MM.1S (cell line): ENCODE results near the gene ADGRE3.
"Not testable (repeated sequence)": the region's sequence is repeated elsewhere in the genome, so short reads cannot be mapped to it uniquely, and the experiment has no call there.

Experiments used
- DNase-seq: peaks from one replicate; pipeline ENCODE4 v3.0.0-alpha.2; 2015
- H2AFZ ChIP-seq: fragments of 300-600 bp; sonication (generic); 2 replicates; pipeline ENCODE4 v1.6.0; 2016; ENCODE audit warnings: antibody characterized with exemption, low read length
- H3F3A ChIP-seq: fragments of 300-600 bp; sonication (generic); 2 replicates; pipeline ENCODE4 v1.6.1; 2016; ENCODE audit warnings: mild to moderate bottlenecking, antibody characterized with exemption, low read length, moderate library complexity, mixed read lengths; ENCODE audit not compliant: insufficient read depth
- H3K27ac ChIP-seq: fragments of 300-600 bp; sonication (generic); 2 replicates; pipeline ENCODE4 v1.5.1; 2016; ENCODE audit warnings: mild to moderate bottlenecking, low read length
- H3K27me3 ChIP-seq: fragments of 300-600 bp; sonication (generic); replicated peaks from 2 replicates; pipeline ENCODE4 v1.6.0; 2016; ENCODE audit warnings: low read length; ENCODE audit not compliant: insufficient read depth
- H3K36me3 ChIP-seq: fragments of 300-600 bp; sonication (generic); replicated peaks from 2 replicates; pipeline ENCODE4 v1.6.1; 2016; ENCODE audit warnings: mild to moderate bottlenecking, low read length, mixed read lengths; ENCODE audit not compliant: insufficient read depth
- H3K4me1 ChIP-seq: fragments of 300-600 bp; sonication (generic); 2 replicates; pipeline ENCODE4 v1.6.1; 2016; ENCODE audit warnings: low read length, mixed read lengths
- H3K4me2 ChIP-seq: fragments of 300-600 bp; sonication (generic); 2 replicates; pipeline ENCODE4 v1.6.0; 2016; ENCODE audit warnings: low read depth, low read length
- H3K4me3 ChIP-seq: fragments of 300-600 bp; sonication (generic); 2 replicates; pipeline ENCODE4 v1.5.1; 2016; ENCODE audit warnings: low read length, mixed read lengths
- H3K79me2 ChIP-seq: fragments of 300-600 bp; sonication (generic); 2 replicates; pipeline ENCODE4 v1.6.1; 2016; ENCODE audit warnings: mixed run types, low read length, mixed read lengths
- H3K9ac ChIP-seq: fragments of 300-600 bp; sonication (generic); 2 replicates; pipeline ENCODE4 v1.6.1; 2016; ENCODE audit warnings: low read length, mixed read lengths
- H3K9me2 ChIP-seq: fragments of 300-600 bp; sonication (generic); replicated peaks from 2 replicates; pipeline ENCODE4 v1.6.1; 2016; ENCODE audit warnings: mild to moderate bottlenecking, low read length, mixed read lengths; ENCODE audit not compliant: insufficient read depth
- H3K9me3 ChIP-seq: fragments of 300-600 bp; sonication (generic); replicated peaks from 2 replicates; pipeline ENCODE4 v1.6.1; 2016; ENCODE audit warnings: mild to moderate bottlenecking, low read length, mixed read lengths; ENCODE audit not compliant: insufficient read depth
- H4K20me1 ChIP-seq: fragments of 300-600 bp; sonication (generic); 2 replicates; pipeline ENCODE4 v1.6.1; 2016; ENCODE audit warnings: mild to moderate bottlenecking, low read length, moderate library complexity, mixed read lengths; ENCODE audit not compliant: insufficient read depth
- EZH2 ChIP-seq: fragments of 300-600 bp; sonication (generic); optimal IDR thresholded peaks from 2 replicates; pipeline ENCODE3; 2017; ENCODE audit warnings: low read depth, mild to moderate bottlenecking, antibody characterized with exemption, low read length, mixed read lengths
- EZH2phosphoT487 ChIP-seq: fragments of 300-600 bp; sonication (generic); IDR thresholded peaks from 2 replicates; pipeline ENCODE4 v1.6.1; 2018; ENCODE audit warnings: antibody characterized with exemption, low read length
- TF ChIP-seq, protein P1 (sequence below): fragments of 300-600 bp; sonication (generic); IDR thresholded peaks from 2 replicates; pipeline ENCODE4 v1.5.1; 2016; ENCODE audit warnings: antibody characterized with exemption, low read length, mixed read lengths

Gene ADGRE3

GRCh38 chr19:14639536-14640277, 34.9 kb downstream of the ADGRE3 start:
- Histone ChIP-seq H3K4me2 (no peak overlapping the region), H3K27me3 (peaks cover 70% of the 10 kb centered on the region), H3K27ac (no peak overlapping the region), H3K79me2 (no peaks in the 10 kb centered on the region), H3K4me3 (no peak overlapping the region), H3K9me2 (no peaks in the 10 kb centered on the region), H3K4me1 (no peaks in the 10 kb centered on the region), H4K20me1 (no peaks in the 10 kb centered on the region), H3K36me3 (no peaks in the 10 kb centered on the region), H3K9me3 (no peaks in the 10 kb centered on the region), H2AFZ (no peak overlapping the region), H3K9ac (no peak overlapping the region), H3F3A (no peaks in the 10 kb centered on the region)
- DNase-seq = no peak
- no peak for TF ChIP-seq EZH2
- TF ChIP-seq EZH2phosphoT487 = no peak
- TF ChIP-seq, protein P1, sequence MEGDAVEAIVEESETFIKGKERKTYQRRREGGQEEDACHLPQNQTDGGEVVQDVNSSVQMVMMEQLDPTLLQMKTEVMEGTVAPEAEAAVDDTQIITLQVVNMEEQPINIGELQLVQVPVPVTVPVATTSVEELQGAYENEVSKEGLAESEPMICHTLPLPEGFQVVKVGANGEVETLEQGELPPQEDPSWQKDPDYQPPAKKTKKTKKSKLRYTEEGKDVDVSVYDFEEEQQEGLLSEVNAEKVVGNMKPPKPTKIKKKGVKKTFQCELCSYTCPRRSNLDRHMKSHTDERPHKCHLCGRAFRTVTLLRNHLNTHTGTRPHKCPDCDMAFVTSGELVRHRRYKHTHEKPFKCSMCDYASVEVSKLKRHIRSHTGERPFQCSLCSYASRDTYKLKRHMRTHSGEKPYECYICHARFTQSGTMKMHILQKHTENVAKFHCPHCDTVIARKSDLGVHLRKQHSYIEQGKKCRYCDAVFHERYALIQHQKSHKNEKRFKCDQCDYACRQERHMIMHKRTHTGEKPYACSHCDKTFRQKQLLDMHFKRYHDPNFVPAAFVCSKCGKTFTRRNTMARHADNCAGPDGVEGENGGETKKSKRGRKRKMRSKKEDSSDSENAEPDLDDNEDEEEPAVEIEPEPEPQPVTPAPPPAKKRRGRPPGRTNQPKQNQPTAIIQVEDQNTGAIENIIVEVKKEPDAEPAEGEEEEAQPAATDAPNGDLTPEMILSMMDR = no peak

GRCh38 chr19:14632286-14632685, 42.4 kb downstream of the ADGRE3 start:
- no peak overlapping the region for H3K4me2 ChIP-seq
- peaks cover 58% of the 10 kb centered on the region for H3K27me3 ChIP-seq
- H3K9me2 ChIP-seq = no peaks in the 10 kb centered on the region
- no peaks in the 10 kb centered on the region for H4K20me1 ChIP-seq
- no peaks in the 10 kb centered on the region for H3K36me3 ChIP-seq
- H3K9ac ChIP-seq = no peak overlapping the region
- TF ChIP-seq, protein P1 = no peak
- no peak for TF ChIP-seq EZH2
- TF ChIP-seq EZH2phosphoT487 = no peak
- H3K4me1 ChIP-seq = no peaks in the 10 kb centered on the region
- DNase-seq = no peak
- H3K4me3 ChIP-seq = no peak overlapping the region
- H2AFZ ChIP-seq = no peak overlapping the region
- no peaks in the 10 kb centered on the region for H3F3A ChIP-seq
- no peaks in the 10 kb centered on the region for H3K79me2 ChIP-seq
- no peaks in the 10 kb centered on the region for H3K9me3 ChIP-seq
- no peak overlapping the region for H3K27ac ChIP-seq

- no peak overlapping the region for H3K27ac ChIP-seq
These were observed 45.1 kb downstream of the ADGRE3 start for GRCh38 chr19:14629557-14629956.

GRCh38 chr19:14624491-14624890, 50.2 kb downstream of the ADGRE3 start:
- H3K9me3 ChIP-seq, H3K9ac ChIP-seq, H3K4me2 ChIP-seq, H3K36me3 ChIP-seq, H3K4me3 ChIP-seq, H4K20me1 ChIP-seq, H3K9me2 ChIP-seq, H3K79me2 ChIP-seq, H3K4me1 ChIP-seq, DNase-seq, H2AFZ ChIP-seq, H3F3A ChIP-seq, H3K27ac ChIP-seq: not testable (repeated sequence)
- peaks cover 41% of the 10 kb centered on the region for H3K27me3 ChIP-seq

More at GRCh38 chr19:14629557-14629956, 45.1 kb downstream of the ADGRE3 start:
- no peak for TF ChIP-seq EZH2phosphoT487
- TF ChIP-seq, protein P1 = no peak
- TF ChIP-seq EZH2 = no peak
- Histone ChIP-seq H3K9me2 (no peaks in the 10 kb centered on the region), H3K9me3 (no peaks in the 10 kb centered on the region), H3K36me3 (no peaks in the 10 kb centered on the region), H2AFZ (no peak overlapping the region), H3K4me1 (no peaks in the 10 kb centered on the region), H3K79me2 (no peaks in the 10 kb centered on the region), H4K20me1 (no peaks in the 10 kb centered on the region), H3K4me2 (no peak overlapping the region), H3K27me3 (peaks cover 47% of the 10 kb centered on the region), H3K9ac (no peak overlapping the region), H3F3A (no peaks in the 10 kb centered on the region), H3K4me3 (no peak overlapping the region)
- DNase-seq = no peak
